HCT116 (cell line): ENCODE measurements around the gene ACP2. TPM values are rescaled to one million over a fixed set of nuclear protein-coding genes. Genes with fewer than 3 reads are reported as not detected.

Experiments used
- ATAC-seq: fragments of 200-7000 bp; cut with Tn5 transposase; 2 replicates; pipeline ENCODE4 v1.9.1; 2020; ENCODE audit warnings: mild to moderate bottlenecking, moderate library complexity
- BruUV-seq: library from RNA; stranded (reverse); fragments of 400-500 nt; replicated peaks from 2 replicates; lab custom pipeline; 2021; lab: Mats Ljungman, UMichigan
- CTCF ChIA-PET: fragments of 300-600 bp; sonication (Branson Sonifier 250); formaldehyde crosslinking; loops from one replicate; lab custom pipeline; 2021; ENCODE audit warnings: antibody characterized with exemption; lab: Charles Lee
- POLR2A ChIA-PET: fragments of 300-600, 350-600 bp; sonication (Branson Sonifier 250); formaldehyde crosslinking; loops from one replicate; lab custom pipeline; 2021; ENCODE audit warnings: antibody characterized with exemption; lab: Charles Lee
- RAD21 ChIA-PET, 2 experiments: fragments of 300-600 bp; sonication (Branson Sonifier 250); formaldehyde crosslinking; loops; one replicate each; lab custom pipeline; 2023; ENCODE audit warnings: low total read pairs in 2 of 2; ENCODE audit not compliant: uncharacterized antibody in 2 of 2, unreplicated experiment in 2 of 2, low non-redundant PET in 1 of 2; lab: Charles Lee
- DNase-seq: peaks from one replicate; pipeline ENCODE4 v3.0.0-alpha.2; 2010; ENCODE audit warnings: low read depth, low spot score
- H2AFZ ChIP-seq: fragments of 200-600 bp; shearing (Covaris generic), sonication (generic); 2 replicates; pipeline ENCODE4 v1.6.1; 2017; ENCODE audit warnings: low read depth, mixed run types, mixed read lengths, antibody characterized with exemption, low read length; ENCODE audit not compliant: poor library complexity, severe bottlenecking
- H3K27ac ChIP-seq: 2 replicates; pipeline ENCODE4 v1.5.1; 2012; ENCODE audit warnings: low read depth, low read length
- H3K27me3 ChIP-seq: fragments of 200-600 bp; sonication (generic); 2 replicates; pipeline ENCODE4 v1.6.1; 2016; ENCODE audit warnings: mixed run types, low read length, mixed read lengths; ENCODE audit not compliant: insufficient read depth
- H3K36me3 ChIP-seq, 2 experiments: fragments of 200-500 bp in 1 of 2; fragments of 200-600 bp in 1 of 2; sonication (Bioruptor generic) in 1 of 2; sonication (generic) in 1 of 2; 2 replicates each; pipeline versions ENCODE4 v1.5.1 to v1.6.1; 2014 to 2016; ENCODE audit warnings: low read length in 2 of 2, inconsistent platforms in 1 of 2, mixed read lengths in 1 of 2, mixed run types in 1 of 2; ENCODE audit not compliant: insufficient read depth in 2 of 2, control insufficient read depth in 1 of 2
- H3K4me1 ChIP-seq, 2 experiments: fragments of 200-600 bp in 1 of 2; sonication (generic) in 1 of 2; 2 replicates each; pipeline versions ENCODE4 v1.5.1 to v1.6.1; 2012 to 2017; ENCODE audit warnings: low read length in 2 of 2, inconsistent platforms in 1 of 2, mild to moderate bottlenecking in 1 of 2, mixed read lengths in 1 of 2, mixed run types in 1 of 2, moderate library complexity in 1 of 2; ENCODE audit not compliant: insufficient read depth in 2 of 2, control insufficient read depth in 1 of 2
- H3K4me2 ChIP-seq: fragments of 200-600 bp; sonication (generic); 2 replicates; pipeline ENCODE4 v1.6.1; 2017; ENCODE audit warnings: mixed run types, low read length, mixed read lengths
- H3K4me3 ChIP-seq, 2 experiments: fragments of 200-600 bp in 1 of 2; sonication (generic) in 1 of 2; replicated peaks in 1 of 2; 2 replicates each; pipeline ENCODE4 v1.5.1; 2011 to 2016; ENCODE audit warnings: low read length in 2 of 2, control low read depth in 1 of 2, low read depth in 1 of 2, mild to moderate bottlenecking in 1 of 2, mixed read lengths in 1 of 2, mixed run types in 1 of 2
- H3K79me2 ChIP-seq: fragments of 200-600 bp; sonication (generic); 2 replicates; pipeline ENCODE4 v1.6.1; 2017; ENCODE audit warnings: mild to moderate bottlenecking, mixed run types, low read length, moderate library complexity, mixed read lengths; ENCODE audit not compliant: insufficient read depth
- H3K9ac ChIP-seq: fragments of 200-600 bp; sonication (generic); 2 replicates; pipeline ENCODE4 v1.6.1; 2016; ENCODE audit warnings: low read length, mixed read lengths
- H3K9me2 ChIP-seq: fragments of 200-600 bp; sonication (generic), shearing (Covaris generic); 2 replicates; pipeline ENCODE4 v1.6.1; 2017; ENCODE audit warnings: mixed run types, mild to moderate bottlenecking, moderate library complexity; ENCODE audit not compliant: insufficient read depth
- H3K9me3 ChIP-seq, 2 experiments: fragments of 200-500 bp in 1 of 2; fragments of 200-600 bp in 1 of 2; sonication (Bioruptor generic) in 1 of 2; sonication (generic) in 1 of 2; 2 replicates each; pipeline ENCODE4 v1.6.1; 2014 to 2017; ENCODE audit warnings: low read length in 2 of 2, mixed read lengths in 2 of 2, inconsistent platforms in 1 of 2, low read depth in 1 of 2, mild to moderate bottlenecking in 1 of 2, mixed run types in 1 of 2, moderate library complexity in 1 of 2; ENCODE audit not compliant: control insufficient read depth in 1 of 2, insufficient read depth in 1 of 2
- H4K20me1 ChIP-seq: fragments of 200-600 bp; sonication (generic), shearing (Covaris generic); 2 replicates; pipeline ENCODE4 v1.6.1; 2017; ENCODE audit warnings: mixed run types, mild to moderate bottlenecking, moderate library complexity; ENCODE audit not compliant: insufficient read depth
- CEBPB ChIP-seq: IDR thresholded peaks from 2 replicates; pipeline ENCODE4 v1.6.1; 2012; ENCODE audit warnings: low read depth
- EGR1 ChIP-seq: IDR thresholded peaks from 2 replicates; pipeline ENCODE4 v1.6.1; 2012; ENCODE audit warnings: low read depth
- ELF1 ChIP-seq: IDR thresholded peaks from 2 replicates; pipeline ENCODE4 v1.6.1; 2012; ENCODE audit warnings: low read depth, borderline replicate concordance
- FOSL1 ChIP-seq: IDR thresholded peaks from 2 replicates; pipeline ENCODE4 v1.6.1; 2012; ENCODE audit warnings: low read depth
- JUND ChIP-seq: IDR thresholded peaks from 2 replicates; pipeline ENCODE4 v1.6.1; 2012
- MAX ChIP-seq: IDR thresholded peaks from 2 replicates; pipeline ENCODE4 v1.6.1; 2012
- POLR2A ChIP-seq: IDR thresholded peaks from 2 replicates; pipeline ENCODE4 v1.7.0; 2011; ENCODE audit warnings: borderline replicate concordance; ENCODE audit not compliant: insufficient read depth, insufficient read length; ENCODE audit errors: extremely low read depth
- POLR2AphosphoS5 ChIP-seq: IDR thresholded peaks from 2 replicates; pipeline ENCODE4 v1.6.1; 2011; ENCODE audit warnings: mild to moderate bottlenecking, low read depth, low read length, moderate library complexity
- SIN3A ChIP-seq: IDR thresholded peaks from 2 replicates; pipeline ENCODE4 v1.6.1; 2012; ENCODE audit warnings: low read depth
- SP1 ChIP-seq: IDR thresholded peaks from 2 replicates; pipeline ENCODE4 v1.6.1; 2012; ENCODE audit warnings: low read depth
- SRF ChIP-seq: IDR thresholded peaks from 2 replicates; pipeline ENCODE4 v1.6.1; 2012; ENCODE audit warnings: low read depth
- TCF7L2 ChIP-seq: IDR thresholded peaks from 2 replicates; pipeline ENCODE4 v1.7.0; 2011; ENCODE audit warnings: borderline replicate concordance, inconsistent platforms; ENCODE audit not compliant: insufficient read depth, insufficient read length; ENCODE audit errors: extremely low read depth
- YY1 ChIP-seq: IDR thresholded peaks from 2 replicates; pipeline ENCODE4 v1.6.1; 2011; ENCODE audit warnings: low read length, low read depth, moderate library complexity, mild to moderate bottlenecking; ENCODE audit not compliant: insufficient replicate concordance; ENCODE audit errors: extremely low read depth
- ZFX ChIP-seq: fragments of 450-650 bp; IDR thresholded peaks from 2 replicates; pipeline ENCODE4 v1.6.1; 2017
- intact Hi-C: fragments of 100-400 bp; cut with micrococcal nuclease; formaldehyde crosslinking; loops from 2 replicates; pipeline ENCODE4 v1.10.0; 2022
- total RNA-seq: library from RNA; stranded (reverse); gene quantifications from one replicate; pipeline ENCODE4 v1.2.1, GENCODE V29; 2021; ENCODE audit not compliant: unreplicated experiment
- TF ChIP-seq, protein P1 (sequence below): IDR thresholded peaks from 2 replicates; pipeline ENCODE4 v1.6.1; 2012; ENCODE audit warnings: low read depth

The ACP2 gene
- total RNA-seq, 1 experiment from 2014 or later, result 21.5 TPM

DNA sequence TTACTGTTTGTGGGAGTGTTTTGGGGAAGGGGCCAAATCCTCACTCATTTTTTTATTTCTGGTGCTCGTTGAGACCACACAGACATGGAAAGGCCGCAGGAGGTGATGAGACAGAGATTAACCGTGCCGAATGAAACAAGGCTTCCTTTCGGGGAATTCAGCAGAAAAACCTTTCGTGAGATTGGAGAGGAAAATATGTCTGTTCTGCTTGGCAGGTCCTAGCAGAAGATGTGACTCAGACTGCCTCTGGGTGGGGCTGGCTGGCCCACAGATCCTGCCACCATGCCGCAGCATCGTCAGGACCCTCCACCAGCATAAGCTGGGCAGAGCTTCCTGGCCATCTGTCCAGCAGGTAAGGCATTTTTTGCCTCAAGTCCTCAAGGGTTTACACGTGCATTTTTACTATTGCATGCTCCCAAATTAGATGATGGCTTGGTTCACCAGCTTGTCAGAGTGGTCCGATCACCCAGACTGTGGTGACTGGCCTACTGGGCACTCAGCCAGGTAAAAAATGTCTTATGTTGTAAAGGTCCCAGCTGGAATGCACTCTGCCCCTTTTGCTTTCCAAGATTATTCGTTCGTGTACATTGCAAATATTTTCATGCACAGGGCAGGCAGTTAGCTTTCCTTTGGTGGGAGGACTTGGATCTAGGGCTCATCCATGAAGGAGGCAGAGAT is 32.4 kb downstream of the ACP2 start:
- CTCF ChIA-PET, result interaction anchor here (1.5 to 1.7 kb wide), 2 partner anchors 33 to 37 kb away, joined by 3 read pairs; partner anchors contain the start of gene ACP2
- POLR2A ChIA-PET, result interaction anchor here (1.4 to 2.8 kb wide), 2 partner anchors 30 to 33 kb away, joined by 4 to 29 read pairs; partner anchors contain the start of genes ACP2 and PACSIN3
- no TSS peak for BruUV-seq
- peak overlapping the region; percentile 90 for H3K9ac ChIP-seq
- intact Hi-C loops, result loop anchor here (5.0 kb wide), 1 partner anchor 39 kb away; the partner anchor contains the start of gene ARFGAP2
- TF ChIP-seq SP1 (peak; percentile 57), ELF1 (no peak), SRF (no peak), JUND (peak; percentile 82), EGR1 (no peak), MAX (peak; percentile 45; the same call in 1 of the 2 replicates), POLR2AphosphoS5 (peak; percentile 51; the same call in 1 of the 2 replicates), ZFX (no peak), SIN3A (0 out of 2 replicates have a peak, but pooled peaks have one; percentile 28), POLR2A (no peak), TCF7L2 (peak; percentile 27), YY1 (peak; percentile 3), FOSL1 (peak; percentile 74), CEBPB (no peak; the same call in 1 of the 2 replicates)
- TF ChIP-seq, protein P1, sequence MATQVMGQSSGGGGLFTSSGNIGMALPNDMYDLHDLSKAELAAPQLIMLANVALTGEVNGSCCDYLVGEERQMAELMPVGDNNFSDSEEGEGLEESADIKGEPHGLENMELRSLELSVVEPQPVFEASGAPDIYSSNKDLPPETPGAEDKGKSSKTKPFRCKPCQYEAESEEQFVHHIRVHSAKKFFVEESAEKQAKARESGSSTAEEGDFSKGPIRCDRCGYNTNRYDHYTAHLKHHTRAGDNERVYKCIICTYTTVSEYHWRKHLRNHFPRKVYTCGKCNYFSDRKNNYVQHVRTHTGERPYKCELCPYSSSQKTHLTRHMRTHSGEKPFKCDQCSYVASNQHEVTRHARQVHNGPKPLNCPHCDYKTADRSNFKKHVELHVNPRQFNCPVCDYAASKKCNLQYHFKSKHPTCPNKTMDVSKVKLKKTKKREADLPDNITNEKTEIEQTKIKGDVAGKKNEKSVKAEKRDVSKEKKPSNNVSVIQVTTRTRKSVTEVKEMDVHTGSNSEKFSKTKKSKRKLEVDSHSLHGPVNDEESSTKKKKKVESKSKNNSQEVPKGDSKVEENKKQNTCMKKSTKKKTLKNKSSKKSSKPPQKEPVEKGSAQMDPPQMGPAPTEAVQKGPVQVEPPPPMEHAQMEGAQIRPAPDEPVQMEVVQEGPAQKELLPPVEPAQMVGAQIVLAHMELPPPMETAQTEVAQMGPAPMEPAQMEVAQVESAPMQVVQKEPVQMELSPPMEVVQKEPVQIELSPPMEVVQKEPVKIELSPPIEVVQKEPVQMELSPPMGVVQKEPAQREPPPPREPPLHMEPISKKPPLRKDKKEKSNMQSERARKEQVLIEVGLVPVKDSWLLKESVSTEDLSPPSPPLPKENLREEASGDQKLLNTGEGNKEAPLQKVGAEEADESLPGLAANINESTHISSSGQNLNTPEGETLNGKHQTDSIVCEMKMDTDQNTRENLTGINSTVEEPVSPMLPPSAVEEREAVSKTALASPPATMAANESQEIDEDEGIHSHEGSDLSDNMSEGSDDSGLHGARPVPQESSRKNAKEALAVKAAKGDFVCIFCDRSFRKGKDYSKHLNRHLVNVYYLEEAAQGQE, result no peak
- H4K20me1 ChIP-seq, result no peaks in the 10 kb centered on the region
- peak overlapping the region; percentile 94 for H3K4me2 ChIP-seq
- H3K4me1 ChIP-seq, result peaks cover 19 to 56% of the 10 kb centered on the region in 2 experiments
- peak; percentile 45 for DNase-seq
- no peaks in the 10 kb centered on the region for H3K36me3 ChIP-seq
- ATAC-seq, result peak; percentile 45
- H3K9me3 ChIP-seq, result no peaks in the 10 kb centered on the region
- H2AFZ ChIP-seq, result no peak overlapping the region
- no peaks in the 10 kb centered on the region for H3K9me2 ChIP-seq
- H3K27ac ChIP-seq, result peak overlapping the region; percentile 93
- H3K4me3 ChIP-seq, result peak overlapping the region; percentile 58 to 73
- RAD21 ChIA-PET, result no interaction called here
- no peaks in the 10 kb centered on the region for H3K27me3 ChIP-seq
- peaks cover 43% of the 10 kb centered on the region for H3K79me2 ChIP-seq
